SKM-1 (cell line): Measurements from ENCODE around the gene SNIP1.
"Not testable (repeated sequence)": the region's sequence is repeated elsewhere in the genome, so short reads cannot be mapped to it uniquely, and the experiment has no call there.

Experiments used
- DNase-seq: peaks from one replicate; lab custom pipeline; 2025; ENCODE audit not compliant: unreplicated experiment; lab: John Stamatoyannopoulos, UW

The SNIP1 gene

DNA sequence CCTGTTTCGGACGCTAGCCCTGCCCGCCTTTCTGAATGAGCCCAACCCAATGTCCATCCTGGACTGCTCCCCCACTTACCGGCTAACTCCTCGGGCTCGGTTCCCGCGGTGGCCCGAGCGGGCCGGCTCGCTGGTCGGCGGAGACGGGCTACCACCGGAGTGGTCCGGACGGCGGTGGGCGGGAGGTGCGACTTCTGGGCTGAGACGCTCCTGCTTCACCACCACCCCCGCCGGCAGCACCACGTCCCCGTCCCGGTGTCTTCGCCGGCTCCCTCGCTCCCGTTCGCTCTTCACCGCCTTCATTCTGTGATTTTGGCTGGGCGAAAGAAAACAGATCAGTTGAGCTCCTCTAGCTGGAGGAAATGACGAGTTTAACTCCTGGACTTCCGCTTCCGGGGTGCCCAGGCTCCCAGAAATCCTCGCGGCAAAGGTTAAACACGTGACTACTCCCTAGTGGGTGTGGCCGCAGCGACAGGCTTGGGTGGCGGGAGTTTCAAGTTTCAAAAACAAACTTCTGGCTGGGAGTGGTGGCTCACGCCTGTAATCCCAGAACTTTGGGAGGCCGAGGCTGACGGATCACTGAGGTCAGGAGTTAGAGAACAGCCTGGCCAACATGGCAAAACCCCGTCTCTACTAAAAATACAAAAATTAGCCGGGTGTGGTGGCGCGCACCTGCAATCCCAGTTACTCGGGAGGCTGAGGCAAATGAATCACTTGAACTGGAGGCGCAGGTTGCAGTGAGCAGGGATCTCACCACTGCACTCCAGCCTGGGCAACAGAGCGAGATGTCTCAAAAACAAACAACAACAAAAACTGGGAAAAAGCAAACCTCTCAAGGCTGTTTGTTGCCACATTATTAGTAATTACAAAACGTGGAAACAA lies at the start of gene SNIP1:
SNIP1 (minus strand) TSS at position 367 of the 882 bp plus-strand sequence; CDS start at position 303, 64 bp downstream.
- DNase-seq = peak; percentile 92

GRCh38 chr1:37602750-37603694 lies 48.9 kb upstream of the SNIP1 start:
- DNase-seq = peak; percentile 15

- no peak for DNase-seq
Measured at GRCh38 chr1:37601441-37601840, 47.3 kb upstream of the SNIP1 start.

DNA sequence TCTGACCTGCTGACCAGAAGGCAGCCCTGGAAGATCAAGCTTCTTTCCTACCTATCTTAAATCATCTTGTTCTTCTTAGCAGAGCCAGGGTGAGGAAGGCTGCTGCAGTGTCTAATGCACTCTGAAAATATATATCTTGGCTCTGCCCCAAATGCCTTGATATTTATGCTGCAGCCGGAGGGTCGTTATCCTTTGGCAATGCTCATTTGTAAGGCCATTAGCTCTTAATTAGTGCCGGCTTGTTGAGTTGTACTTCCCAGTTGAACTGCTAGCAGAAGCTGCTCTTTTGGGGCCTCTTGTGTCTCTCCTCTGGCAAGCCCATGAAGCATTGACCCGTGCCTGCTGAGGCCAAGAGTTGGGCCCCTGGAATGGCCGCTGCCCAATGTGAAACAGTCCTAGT lies 45.8 kb upstream of the SNIP1 start:
- DNase-seq = no peak

GRCh38 chr1:37596182-37596667 lies 42.1 kb upstream of the SNIP1 start:
- DNase-seq = no peak

GRCh38 chr1:37595440-37596181 lies 41.5 kb upstream of the SNIP1 start, which contains the start of gene GNL2:
GNL2 (minus strand) TSS chr1:37595937; CDS start chr1:37595822, 115 bp downstream.
- DNase-seq = peak; percentile 90

DNA sequence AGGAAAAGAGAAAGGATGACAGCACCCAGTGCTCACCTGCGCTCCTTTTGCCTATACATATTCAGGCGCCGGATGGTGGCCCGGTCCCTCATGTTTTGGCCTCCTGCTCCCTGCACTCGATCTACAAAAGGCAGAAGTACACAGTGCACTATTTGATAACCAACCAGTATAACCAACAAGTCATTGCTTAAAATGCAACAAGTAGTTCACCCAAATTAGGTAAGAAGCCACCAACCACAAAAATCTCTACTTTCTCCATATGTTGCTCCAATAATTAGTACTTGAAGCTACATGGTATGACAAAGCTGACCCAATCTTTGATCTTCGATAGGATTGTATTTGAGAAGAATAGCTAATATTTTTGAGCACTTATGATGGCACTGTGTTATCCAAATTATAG lies 39.6 kb upstream of the SNIP1 start:
- no peak for DNase-seq

DNA sequence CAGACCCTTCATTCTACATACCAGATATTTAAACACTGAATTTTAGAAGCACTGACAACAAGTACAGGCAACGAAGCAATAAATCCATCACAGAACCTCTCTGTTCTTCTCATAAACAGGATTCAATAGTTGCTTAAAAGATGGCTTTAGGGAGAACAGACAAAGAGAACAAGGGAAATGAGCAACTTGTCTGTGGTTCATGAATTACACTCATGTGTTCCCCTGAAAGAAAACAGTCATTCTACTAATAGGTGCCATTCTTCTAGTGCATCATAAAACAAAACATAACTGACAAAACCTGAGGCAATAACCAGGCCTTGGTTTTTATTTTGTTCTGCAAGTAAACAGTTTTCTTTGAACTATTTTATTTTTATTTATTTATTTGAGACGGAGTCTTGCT lies 34.8 kb upstream of the SNIP1 start:
- DNase-seq = no peak

DNA sequence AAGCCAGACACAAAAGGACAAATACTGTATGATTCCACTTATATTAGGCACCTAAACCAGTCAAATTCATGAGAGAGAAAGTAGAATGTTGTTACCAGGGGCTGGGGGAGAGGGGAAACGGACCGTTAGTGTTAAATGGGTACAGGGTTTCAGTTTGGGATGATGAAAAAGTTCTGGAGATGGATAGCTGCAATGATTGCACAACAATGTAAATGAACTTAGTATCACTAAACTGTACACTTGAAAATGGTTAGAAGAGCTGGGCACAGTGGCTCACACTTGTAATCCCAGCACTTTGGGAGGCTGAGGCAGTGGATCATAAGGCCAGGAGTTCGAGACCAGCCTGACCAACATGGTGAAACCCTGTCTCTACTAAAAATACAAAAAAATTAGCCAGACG lies 30.5 kb upstream of the SNIP1 start:
- not testable (repeated sequence) for DNase-seq

DNA sequence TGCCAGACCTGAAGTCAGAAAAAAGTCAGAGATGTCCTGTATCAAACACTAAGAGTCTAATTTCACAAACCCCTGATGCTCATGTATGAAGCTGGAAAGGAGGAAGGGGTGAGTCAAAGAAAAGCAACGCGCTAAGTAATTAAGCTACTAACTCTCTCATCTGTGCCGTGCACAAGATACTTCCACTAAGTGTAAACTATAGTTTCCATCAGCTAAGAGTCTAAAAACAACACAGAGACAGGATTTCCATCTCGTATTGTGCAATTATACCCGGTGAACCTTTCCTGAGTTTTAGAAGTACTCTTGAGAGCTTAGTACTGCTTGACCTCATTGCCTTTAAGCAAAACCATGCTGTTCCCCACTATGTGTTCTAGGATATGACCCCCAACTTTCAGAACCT lies 21.6 kb upstream of the SNIP1 start:
- DNase-seq = no peak

DNA sequence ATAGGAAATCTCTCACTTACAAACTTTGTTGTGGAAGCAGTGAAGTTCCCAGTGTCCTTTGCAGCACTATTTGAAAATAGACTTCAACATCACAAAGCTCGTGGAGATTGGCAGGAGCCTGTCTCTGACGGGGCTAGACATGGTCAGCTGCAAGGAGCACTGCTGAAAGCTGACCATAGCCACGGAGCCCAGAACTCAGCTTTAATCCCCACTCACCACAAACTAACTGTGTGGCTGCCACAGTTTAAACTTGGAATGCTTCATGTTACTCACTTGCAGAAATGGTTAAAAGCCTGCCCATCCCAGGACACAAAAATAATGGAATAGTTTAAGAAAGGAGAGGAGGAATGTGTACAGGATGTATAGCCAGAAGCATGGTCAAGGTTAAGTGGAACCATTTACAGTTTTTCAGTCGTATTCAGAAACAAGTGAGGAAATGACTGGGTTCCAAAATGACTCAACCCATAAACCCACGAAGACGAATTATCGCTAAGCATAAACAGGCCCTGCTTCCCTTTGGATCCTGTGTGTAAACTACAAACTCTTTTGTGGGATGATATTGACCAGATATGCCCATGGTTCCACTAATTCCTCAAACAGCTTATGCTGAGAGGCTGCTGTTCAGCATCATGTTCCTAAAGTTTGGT lies 20.9 kb upstream of the SNIP1 start:
- DNase-seq = no peak

DNA sequence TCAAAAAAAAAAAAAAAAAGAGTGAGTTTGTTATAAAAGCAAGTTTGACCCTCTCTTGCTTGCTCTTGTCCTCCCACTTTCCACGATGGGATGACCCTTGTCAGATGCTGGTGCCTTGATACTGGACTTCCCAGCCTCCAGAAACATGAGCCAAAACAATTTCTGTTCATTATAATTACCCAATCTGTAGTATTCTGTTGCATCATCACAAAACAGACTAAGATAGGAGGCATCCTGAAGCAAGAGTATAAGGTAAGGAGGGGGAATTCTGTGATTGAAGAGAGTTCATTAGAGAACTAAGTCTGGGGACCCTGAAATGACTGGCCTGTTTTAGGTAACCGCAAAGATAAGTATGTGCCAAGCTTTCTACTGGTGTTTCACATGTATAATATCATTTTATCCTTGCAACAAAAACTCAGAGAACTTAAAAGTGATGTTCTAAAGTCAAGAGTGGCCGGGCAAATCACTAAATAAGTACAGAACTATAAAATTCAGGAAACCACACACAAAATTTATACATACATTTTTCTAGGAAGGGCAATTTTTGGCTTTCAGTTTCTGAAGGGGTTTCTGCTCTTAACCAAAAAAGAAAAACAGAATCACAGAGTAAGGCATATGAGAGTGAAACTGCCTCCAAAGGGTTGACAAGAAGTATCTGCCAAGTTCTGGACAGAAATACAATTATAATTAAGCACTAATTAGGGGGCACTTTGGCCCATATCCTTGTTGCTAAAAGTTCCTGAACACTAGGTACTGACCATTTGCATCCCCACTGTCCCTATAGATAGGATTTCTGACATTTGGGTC lies 16.6 kb upstream of the SNIP1 start:
- DNase-seq = no peak

DNA sequence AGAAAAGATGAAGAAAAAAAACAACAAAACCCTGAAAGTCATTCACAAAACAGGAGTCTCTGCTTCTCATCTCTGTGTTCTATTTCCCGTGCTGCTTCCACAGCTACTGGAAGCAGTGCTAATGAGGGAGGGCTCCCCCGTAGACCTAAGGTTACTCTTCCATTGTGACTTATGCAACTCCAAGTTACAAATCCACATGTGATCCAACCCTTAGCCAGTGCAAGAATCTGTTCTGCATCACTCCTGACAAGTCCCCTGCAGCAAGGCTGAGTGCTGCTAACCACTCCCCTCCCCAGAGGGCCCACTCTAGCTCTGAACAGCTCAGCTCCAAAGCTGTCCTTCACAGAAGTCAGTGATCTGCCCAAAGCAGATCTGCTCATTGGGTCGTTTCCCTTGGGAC lies 12.9 kb upstream of the SNIP1 start:
- no peak for DNase-seq

GRCh38 chr1:37564892-37565291 lies 10.8 kb upstream of the SNIP1 start:
- no peak for DNase-seq

- DNase-seq = no peak
Measured at GRCh38 chr1:37562984-37563383, 8.9 kb upstream of the SNIP1 start.

- peak; percentile 10 for DNase-seq
Measured at GRCh38 chr1:37561133-37562132, 7.3 kb upstream of the SNIP1 start.

GRCh38 chr1:37560401-37561132 lies 6.5 kb upstream of the SNIP1 start:
- no peak for DNase-seq

DNA sequence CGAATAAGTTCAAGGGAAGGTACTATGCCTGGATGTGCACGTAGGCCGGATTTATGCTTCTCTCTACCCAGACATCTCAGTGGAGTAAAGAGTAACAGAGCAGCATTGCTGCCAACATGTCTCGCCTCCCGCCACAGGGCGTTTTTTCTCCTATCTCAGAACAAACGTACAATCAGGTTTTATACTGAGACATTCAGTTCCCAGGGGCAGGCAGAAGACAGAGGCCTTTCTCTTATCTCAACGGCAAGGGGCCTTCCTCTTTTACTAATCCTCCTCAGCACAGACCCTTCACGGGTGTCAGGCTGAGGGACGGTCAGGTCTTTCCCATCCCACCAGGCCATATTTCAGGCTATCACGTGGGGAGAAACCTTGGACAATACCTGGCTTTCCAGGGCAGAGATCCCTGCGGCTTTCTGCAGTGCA lies 5.9 kb upstream of the SNIP1 start:
- not testable (repeated sequence) for DNase-seq
